ENCODE data around the gene DUSP1.

DUSP1 gene

DNA sequence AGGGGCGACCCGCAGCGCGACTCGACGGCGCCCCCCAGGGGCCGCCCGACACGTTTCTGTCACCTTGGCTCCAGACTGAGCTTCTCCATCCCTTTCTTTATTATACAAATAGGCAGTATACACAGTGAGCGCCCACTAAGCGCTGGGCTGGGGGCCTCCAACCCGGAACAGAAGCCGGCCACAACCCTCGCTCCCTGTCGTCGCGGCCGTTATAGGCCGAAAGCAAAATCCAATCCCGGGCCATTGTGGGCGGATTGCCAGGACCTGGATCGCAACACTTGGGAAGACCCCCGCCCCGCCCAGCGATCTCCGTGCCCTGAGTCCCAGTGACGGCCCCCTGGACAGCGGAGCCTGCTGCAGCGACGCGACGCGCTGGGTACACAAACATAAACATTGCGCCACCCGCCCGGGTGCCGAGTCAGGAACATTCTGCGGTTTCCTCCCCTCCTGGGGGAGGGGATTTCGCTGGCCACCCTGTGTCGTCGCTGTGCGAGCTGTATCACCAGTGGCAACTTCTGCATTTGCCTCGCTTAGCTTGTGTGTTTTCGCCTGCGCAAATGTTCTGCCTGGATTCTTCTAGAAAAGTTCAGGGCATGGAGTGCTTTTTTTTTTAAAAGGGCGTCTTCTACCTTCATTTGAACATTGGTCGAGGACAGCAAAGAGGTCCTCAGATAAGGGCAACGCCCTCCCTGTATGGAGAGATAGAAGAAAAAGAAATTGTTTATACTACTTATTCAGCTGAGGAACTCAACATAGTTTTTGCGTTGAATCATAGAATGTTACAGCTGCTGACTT lies 1.3 kb upstream of the DUSP1 start:
- DNase-seq, result peak; percentile 97 to 99
- Histone ChIP-seq H3K27ac (peak overlapping the region; percentile 96 to 98), H3K36me3 (peaks cover 31 to 36% (median 35%) of the 10 kb centered on the region in 3 donors), H3K4me3 (peak overlapping the region; percentile 78 to 80), H3K4me1 (peaks cover 8 to 57% (median 28%) of the 10 kb centered on the region in 4 donors), H3K27me3 (no peaks in the 10 kb centered on the region), H3K9me3 (no peaks in the 10 kb centered on the region)
- TF ChIP-seq, protein P1, sequence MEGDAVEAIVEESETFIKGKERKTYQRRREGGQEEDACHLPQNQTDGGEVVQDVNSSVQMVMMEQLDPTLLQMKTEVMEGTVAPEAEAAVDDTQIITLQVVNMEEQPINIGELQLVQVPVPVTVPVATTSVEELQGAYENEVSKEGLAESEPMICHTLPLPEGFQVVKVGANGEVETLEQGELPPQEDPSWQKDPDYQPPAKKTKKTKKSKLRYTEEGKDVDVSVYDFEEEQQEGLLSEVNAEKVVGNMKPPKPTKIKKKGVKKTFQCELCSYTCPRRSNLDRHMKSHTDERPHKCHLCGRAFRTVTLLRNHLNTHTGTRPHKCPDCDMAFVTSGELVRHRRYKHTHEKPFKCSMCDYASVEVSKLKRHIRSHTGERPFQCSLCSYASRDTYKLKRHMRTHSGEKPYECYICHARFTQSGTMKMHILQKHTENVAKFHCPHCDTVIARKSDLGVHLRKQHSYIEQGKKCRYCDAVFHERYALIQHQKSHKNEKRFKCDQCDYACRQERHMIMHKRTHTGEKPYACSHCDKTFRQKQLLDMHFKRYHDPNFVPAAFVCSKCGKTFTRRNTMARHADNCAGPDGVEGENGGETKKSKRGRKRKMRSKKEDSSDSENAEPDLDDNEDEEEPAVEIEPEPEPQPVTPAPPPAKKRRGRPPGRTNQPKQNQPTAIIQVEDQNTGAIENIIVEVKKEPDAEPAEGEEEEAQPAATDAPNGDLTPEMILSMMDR (IDR thresholded peaks at IDR 0.05), result peak; percentile 73 to 75
- intact Hi-C loops (cut with DNase I; ENCODE audit: low total_unique reads), result loop anchor here (2.0 kb wide), 1 partner anchor 130 kb away; no protein-coding TSS in a partner anchor

DNA sequence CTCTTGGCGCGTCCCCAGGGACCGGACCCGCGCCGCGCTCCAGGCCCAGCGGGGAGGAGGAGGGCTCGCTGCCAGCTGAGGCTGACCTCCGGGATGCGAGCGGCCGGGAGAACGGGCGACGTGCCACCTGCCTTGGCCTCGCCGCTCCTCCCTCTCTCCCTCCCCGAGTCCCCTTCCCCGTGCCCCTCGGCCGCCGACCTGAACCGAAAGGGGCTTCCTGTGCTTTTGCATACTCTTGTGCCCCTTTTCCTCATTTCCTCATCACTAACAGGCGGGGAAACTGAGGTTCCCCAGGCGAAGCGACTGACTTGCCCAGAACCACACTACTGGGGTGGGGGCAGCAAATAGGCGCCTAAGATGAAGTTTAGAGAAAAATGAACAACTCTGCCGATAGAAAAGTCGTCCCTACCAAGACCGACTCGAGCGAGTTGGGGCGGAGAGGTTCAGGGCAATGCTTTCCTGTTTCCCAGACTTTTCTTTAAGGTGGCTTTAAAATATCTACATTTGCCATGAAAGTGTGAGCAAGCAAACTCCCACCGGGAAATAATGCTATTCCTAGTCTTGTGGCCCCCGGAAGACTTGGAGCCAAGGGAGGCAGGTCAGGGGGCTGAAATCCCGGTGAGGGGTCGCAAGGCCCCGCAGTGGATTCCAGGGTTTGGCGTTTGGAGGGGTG lies 580 bp upstream of the DUSP1 start:
- intact Hi-C loops (cut with DNase I; ENCODE audit: low total_unique reads), result loop anchor here (2.0 kb wide), 3 partner anchors 55 to 131 kb away; no protein-coding TSS in a partner anchor
- Histone ChIP-seq H3K36me3 (peaks cover 33 to 38% (median 35%) of the 10 kb centered on the region in 3 donors), H3K27me3 (no peaks in the 10 kb centered on the region), H3K9me3 (no peaks in the 10 kb centered on the region), H3K27ac (peak overlapping the region; percentile 96 to 98), H3K4me3 (peak overlapping the region; percentile 78 to 80), H3K4me1 (peaks cover 8 to 50% (median 27%) of the 10 kb centered on the region in 4 donors)
- TF ChIP-seq, protein P1 (IDR thresholded peaks at IDR 0.05), result no peak
- DNase-seq, result no peak

DNA sequence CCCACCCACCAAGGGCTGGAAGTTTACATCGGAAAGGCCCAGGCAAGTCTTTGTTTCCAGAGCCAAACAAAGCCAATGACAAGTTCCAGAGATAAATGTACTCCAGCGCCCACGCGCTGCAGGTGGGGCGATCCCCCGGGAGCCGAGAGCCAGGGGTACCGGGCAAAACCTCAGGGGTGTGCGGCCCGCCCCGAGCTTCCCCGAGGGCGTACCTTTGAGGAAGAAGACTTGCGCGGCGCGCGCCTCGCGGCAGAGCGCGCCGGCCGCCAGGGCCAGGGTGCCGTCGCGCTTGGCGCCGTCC lies 671 bp downstream of the DUSP1 start:
- peak overlapping the region; percentile 96 to 98 for H3K27ac ChIP-seq
- H3K9me3 ChIP-seq, result no peaks in the 10 kb centered on the region
- no peaks in the 10 kb centered on the region for H3K27me3 ChIP-seq
- DNase-seq, result no peak
- intact Hi-C loops (cut with DNase I; ENCODE audit: low total_unique reads), result loop anchor here (2.0 kb wide), 2 partner anchors 54 to 98 kb away; no protein-coding TSS in a partner anchor
- H3K4me1 ChIP-seq, result peaks cover 8 to 47% (median 28%) of the 10 kb centered on the region in 4 donors
- H3K4me3 ChIP-seq, result peak overlapping the region; percentile 78 to 80
- H3K36me3 ChIP-seq, result peaks cover 33 to 38% (median 35%) of the 10 kb centered on the region in 3 donors
- TF ChIP-seq, protein P1 (IDR thresholded peaks at IDR 0.05), result no peak

DNA sequence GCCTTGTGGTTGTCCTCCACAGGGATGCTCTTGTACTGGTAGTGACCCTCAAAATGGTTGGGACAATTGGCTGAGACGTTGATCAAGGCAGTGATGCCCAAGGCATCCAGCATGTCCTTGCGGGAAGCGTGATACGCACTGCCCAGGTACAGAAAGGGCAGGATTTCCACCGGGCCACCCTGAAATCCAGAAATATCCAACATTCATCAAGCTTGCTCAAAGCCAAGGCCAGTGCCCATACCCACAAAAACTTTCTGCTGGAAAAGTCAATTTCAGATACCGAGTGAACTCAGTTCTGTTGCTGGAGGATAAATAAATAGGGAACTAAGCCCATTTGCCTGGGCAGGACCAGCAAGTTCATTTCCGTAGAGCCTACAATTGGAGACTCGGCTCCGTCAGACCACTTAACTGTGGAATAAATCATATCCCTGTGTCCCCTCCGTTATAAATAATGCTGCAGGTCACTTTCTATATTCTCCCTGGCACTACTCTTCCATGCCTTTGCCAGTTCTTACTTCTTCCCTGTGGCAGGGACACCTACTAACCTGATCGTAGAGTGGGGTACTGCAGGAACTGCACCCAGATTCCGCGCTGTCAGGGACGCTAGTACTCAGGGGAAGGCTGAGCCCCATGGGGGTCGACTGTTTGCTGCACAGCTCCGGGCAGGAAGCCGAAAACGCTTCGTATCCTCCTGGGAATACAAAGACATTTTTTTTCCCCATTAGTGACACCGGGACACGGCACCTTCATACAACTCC lies 1.2 kb downstream of the DUSP1 start:
- Histone ChIP-seq H3K27me3 (no peaks in the 10 kb centered on the region), H3K27ac (peak overlapping the region; percentile 96 to 98), H3K4me1 (peaks cover 8 to 47% (median 25%) of the 10 kb centered on the region in 4 donors), H3K4me3 (peak overlapping the region; percentile 78 to 80), H3K9me3 (no peaks in the 10 kb centered on the region), H3K36me3 (peaks cover 33 to 38% (median 35%) of the 10 kb centered on the region in 3 donors)
- intact Hi-C loops (cut with DNase I; ENCODE audit: low total_unique reads), result loop anchor here (2.0 kb wide), 2 partner anchors 53 to 99 kb away; no protein-coding TSS in a partner anchor
- TF ChIP-seq, protein P1 (IDR thresholded peaks at IDR 0.05), result no peak
- DNase-seq, result peak in 1 of 2 donors; percentile 75

DNA sequence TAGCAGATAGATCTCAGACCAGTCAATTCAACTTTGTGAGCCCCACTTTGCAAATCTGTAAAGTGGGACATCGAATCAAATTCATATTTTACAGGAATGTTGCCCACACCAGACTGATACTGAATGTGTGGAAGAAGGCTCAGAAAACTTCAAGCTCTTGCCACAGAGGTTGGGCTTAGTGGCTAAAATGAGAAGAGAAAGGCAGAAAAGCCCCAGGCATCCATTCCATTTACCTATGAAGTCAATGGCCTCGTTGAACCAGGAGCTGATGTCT lies 1.7 kb downstream of the DUSP1 start:
- peak overlapping the region; percentile 78 to 80 for H3K4me3 ChIP-seq
- TF ChIP-seq, protein P1 (IDR thresholded peaks at IDR 0.05), result no peak
- H3K4me1 ChIP-seq, result peaks cover 8 to 47% (median 21%) of the 10 kb centered on the region in 4 donors
- H3K27me3 ChIP-seq, result no peaks in the 10 kb centered on the region
- DNase-seq, result no peak
- H3K36me3 ChIP-seq, result peaks cover 33 to 38% (median 35%) of the 10 kb centered on the region in 3 donors
- no peaks in the 10 kb centered on the region for H3K9me3 ChIP-seq
- intact Hi-C loops (cut with DNase I; ENCODE audit: low total_unique reads), result no loop called here
- H3K27ac ChIP-seq, result peak overlapping the region; percentile 96 to 98
